ENCODE data around the gene CFAP44. TPM values are rescaled to one million over a fixed set of nuclear protein-coding genes. Genes with fewer than 3 reads are reported as not detected.

Gene CFAP44
- total RNA-seq, 1 experiment from 2014 or later = 3.7 TPM

DNA sequence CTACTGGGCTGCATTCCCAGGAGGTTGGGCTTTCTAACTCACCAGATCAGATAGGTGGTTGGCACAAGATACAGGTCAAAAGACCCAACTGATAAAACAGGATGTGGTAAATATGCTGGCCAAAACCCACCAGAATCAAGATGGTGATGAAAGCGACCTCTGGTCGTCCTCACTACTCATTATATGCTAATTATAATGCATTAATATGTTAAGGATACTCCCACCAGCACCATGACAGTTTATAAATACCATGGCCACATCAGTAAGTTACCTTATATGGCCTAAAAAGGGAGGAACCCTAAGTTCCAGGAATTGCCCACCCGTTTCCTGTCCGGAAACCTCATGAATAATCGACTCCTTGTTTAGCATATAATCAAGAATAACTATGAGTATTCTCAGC, 31.6 kb downstream of the CFAP44 start:
- Histone ChIP-seq H3K18ac (ENCODE audit: insufficient read length, low read depth, low read length) (no peak overlapping the region), H3K23ac (ENCODE audit: insufficient read length, low read depth, low read length) (no peak overlapping the region), H3K4me1 (ENCODE audit: insufficient read depth, low read length) (no peaks in the 10 kb centered on the region), H3K27me3 (ENCODE audit: insufficient read depth, low read length) (no peaks in the 10 kb centered on the region), H3K79me2 (ENCODE audit: insufficient read depth, low read length) (no peaks in the 10 kb centered on the region), H4K20me1 (ENCODE audit: control insufficient read depth, insufficient read depth, insufficient read length) (no peaks in the 10 kb centered on the region), H3K4ac (ENCODE audit: low read depth, low read length) (no peak overlapping the region), H2AFZ (ENCODE audit: low read length) (no peak overlapping the region), H3K4me2 (ENCODE audit: insufficient read depth, insufficient read length, low read length) (no peak overlapping the region), H2BK20ac (ENCODE audit: low read depth, low read length, poor library complexity, severe bottlenecking) (no peak overlapping the region), H3K14ac (ENCODE audit: insufficient read depth, low read length) (no peak overlapping the region), H2BK12ac (ENCODE audit: insufficient read length, low read depth, low read length) (no peak overlapping the region), H3K56ac (ENCODE audit: insufficient read length, low read depth, low read length) (no peak overlapping the region), H2AK5ac (ENCODE audit: insufficient read length, low read length) (no peak overlapping the region), H3K9me3 (ENCODE audit: control insufficient read depth, low read depth, low read length) (no peaks in the 10 kb centered on the region), H2BK15ac (ENCODE audit: low read depth, low read length) (no peak overlapping the region), H4K91ac (ENCODE audit: insufficient read length, low read depth, low read length) (no peak overlapping the region), H4K8ac (replicated peaks; ENCODE audit: insufficient read length, low read depth, low read length) (no peak overlapping the region), H3T11ph (ENCODE audit: low read length) (no peak overlapping the region), H2BK5ac (ENCODE audit: insufficient read length, low read length) (no peak overlapping the region), H3K23me2 (ENCODE audit: insufficient read length, low read depth, low read length, poor library complexity, severe bottlenecking) (no peaks in the 10 kb centered on the region), H4K5ac (ENCODE audit: insufficient read length, low read depth, low read length) (no peak overlapping the region), H3K27ac (ENCODE audit: insufficient read length, low read depth, low read length) (no peak overlapping the region), H3K9ac (ENCODE audit: extremely low read depth, insufficient read length, low read length) (no peak overlapping the region), H2BK120ac (ENCODE audit: low read depth, low read length, poor library complexity, severe bottlenecking) (no peak overlapping the region), H3K79me1 (ENCODE audit: insufficient read depth, low read depth, low read length, poor library complexity, severe bottlenecking) (no peaks in the 10 kb centered on the region)
- peaks cover 35 to 37% of the 10 kb centered on the region in 2 experiments for H3K9me3 Mint-ChIP-seq
- no peaks in the 10 kb centered on the region for H3K4me1 Mint-ChIP-seq
- H3K27me3 Mint-ChIP-seq (ENCODE audit: low read depth) = peaks cover 5% of the 10 kb centered on the region; the same call in 1 of the 2 replicates
- TF ChIP-seq CTCF (conservative IDR thresholded peaks at IDR 0.05) = no peak
- no peak for DNase-seq
- no CpG with 5 or more reads among the region's 5 CpGs for WGBS (ENCODE audit: extremely low coverage, insufficient read length, low lambda C conversion rate)
- no peak overlapping the region for H3K27ac Mint-ChIP-seq
- peaks cover 6 to 29% (median 14%) of the 10 kb centered on the region in 3 experiments for H3K36me3 Mint-ChIP-seq (ENCODE audit: insufficient read depth in 1 of 3, low read depth in 3 of 3)
- H3K4me3 Mint-ChIP-seq = no peak overlapping the region

Measured in H9 (cell line).